WTC11 (cell line): Measurements from ENCODE around the gene SRR. TPM values are rescaled to one million over a fixed set of nuclear protein-coding genes. Genes with fewer than 3 reads are reported as not detected.

ENCODE experiments used
- ATAC-seq: fragments of 200-7000 bp; cut with Tn5 transposase; 2 replicates; pipeline ENCODE4 v1.10.0; 2021; ENCODE audit warnings: mild to moderate bottlenecking, moderate library complexity
- CTCF ChIA-PET: fragments of 300-600 bp; sonication (Branson Sonifier 250); formaldehyde crosslinking; loops from one replicate; lab custom pipeline; 2021; ENCODE audit warnings: antibody characterized with exemption; lab: Charles Lee
- POLR2A ChIA-PET: fragments of 350-600 bp; sonication (Branson Sonifier 250); formaldehyde crosslinking; loops from one replicate; lab custom pipeline; 2021; ENCODE audit warnings: antibody characterized with exemption; lab: Charles Lee
- DNase-seq: peaks from one replicate; pipeline ENCODE4 v3.0.0; 2021; ENCODE audit warnings: low spot score
- H3K27ac Mint-ChIP-seq: 2 replicates; pipeline ENCODE4 v1.8.0; 2021; ENCODE audit warnings: mixed read lengths
- H3K27me3 Mint-ChIP-seq: 2 replicates; pipeline ENCODE4 v1.8.0; 2021; ENCODE audit warnings: low read depth, mild to moderate bottlenecking, moderate library complexity, mixed read lengths
- H3K36me3 Mint-ChIP-seq: 2 replicates; pipeline ENCODE4 v1.8.0; 2021; ENCODE audit warnings: mixed read lengths
- H3K4me1 Mint-ChIP-seq: 2 replicates; pipeline ENCODE4 v1.8.0; 2022; ENCODE audit warnings: mixed read lengths
- H3K4me3 Mint-ChIP-seq: 2 replicates; pipeline ENCODE4 v1.8.0; 2021; ENCODE audit warnings: mild to moderate bottlenecking, moderate library complexity, mixed read lengths
- H3K9me3 Mint-ChIP-seq: 2 replicates; pipeline ENCODE4 v1.8.0; 2021; ENCODE audit warnings: mixed read lengths
- AR ChIP-seq: fragments of 250-450 bp; sonication (Bioruptor Pico); IDR thresholded peaks from 2 replicates; pipeline ENCODE4 v1.9.0; 2021; ENCODE audit warnings: mild to moderate bottlenecking
- ATF2 ChIP-seq: sonication (generic); formaldehyde crosslinking; IDR thresholded peaks from 2 replicates; pipeline ENCODE4 v1.8.1; 2022; ENCODE audit warnings: low read depth, missing genetic modification reagents, borderline replicate concordance
- ATF6 ChIP-seq: sonication (generic); formaldehyde crosslinking; IDR thresholded peaks from 2 replicates; pipeline ENCODE4 v1.8.1; 2023; ENCODE audit warnings: mild to moderate bottlenecking, missing genetic modification reagents
- CREB1 ChIP-seq: sonication (generic); formaldehyde crosslinking; IDR thresholded peaks from 2 replicates; pipeline ENCODE4 v1.8.0; 2023; ENCODE audit warnings: mild to moderate bottlenecking, missing genetic modification reagents
- E2F1 ChIP-seq: sonication (generic); formaldehyde crosslinking; IDR thresholded peaks from 2 replicates; pipeline ENCODE4 v1.8.0; 2022; ENCODE audit warnings: mild to moderate bottlenecking, missing genetic modification reagents
- GRHL2 ChIP-seq: fragments of 250-450 bp; sonication (Bioruptor Pico); IDR thresholded peaks from 2 replicates; pipeline ENCODE4 v1.8.0; 2022; ENCODE audit warnings: mild to moderate bottlenecking, moderate library complexity; ENCODE audit not compliant: insufficient replicate concordance, severe bottlenecking
- GTF2I ChIP-seq: fragments of 250-450 bp; sonication (Bioruptor Pico); conservative IDR thresholded peaks from 2 replicates; pipeline ENCODE4 v1.4.0; 2021; ENCODE audit warnings: mild to moderate bottlenecking
- HMGA2 ChIP-seq: fragments of 250-450 bp; sonication (Bioruptor Pico); IDR thresholded peaks from 2 replicates; pipeline ENCODE4 v1.4.0; 2021; ENCODE audit warnings: mild to moderate bottlenecking, moderate library complexity
- MAX ChIP-seq: sonication (generic); formaldehyde crosslinking; IDR thresholded peaks from 2 replicates; pipeline ENCODE4 v1.8.0; 2022; ENCODE audit warnings: mild to moderate bottlenecking, missing genetic modification reagents
- NFYB ChIP-seq: sonication (generic); formaldehyde crosslinking; conservative IDR thresholded peaks from 2 replicates; pipeline ENCODE4 v1.8.0; 2022; ENCODE audit warnings: low read depth, missing genetic modification reagents
- RORB ChIP-seq: fragments of 250-450 bp; sonication (Bioruptor Pico); IDR thresholded peaks from 2 replicates; pipeline ENCODE4 v1.9.0; 2021; ENCODE audit warnings: mild to moderate bottlenecking
- TCF7 ChIP-seq: sonication (generic); formaldehyde crosslinking; IDR thresholded peaks from 2 replicates; pipeline ENCODE4 v1.8.0; 2022; ENCODE audit warnings: mild to moderate bottlenecking, low read depth, missing genetic modification reagents, moderate library complexity
- TEAD4 ChIP-seq: sonication (generic); formaldehyde crosslinking; IDR thresholded peaks from 2 replicates; pipeline ENCODE4 v1.8.0; 2022; ENCODE audit warnings: mild to moderate bottlenecking, missing genetic modification reagents
- TP53 ChIP-seq: sonication (generic); formaldehyde crosslinking; IDR thresholded peaks from 2 replicates; pipeline ENCODE4 v1.8.1; 2023; ENCODE audit warnings: mild to moderate bottlenecking, missing genetic modification reagents
- ZBTB21 ChIP-seq: sonication (generic); formaldehyde crosslinking; IDR thresholded peaks from 2 replicates; pipeline ENCODE4 v1.8.1; 2023; ENCODE audit warnings: mild to moderate bottlenecking, missing genetic modification reagents, borderline replicate concordance
- ZNF219 ChIP-seq: sonication (generic); formaldehyde crosslinking; IDR thresholded peaks from 2 replicates; pipeline ENCODE4 v1.8.0; 2023; ENCODE audit warnings: missing genetic modification reagents, mild to moderate bottlenecking, borderline replicate concordance
- ZNF416 ChIP-seq: fragments of 250-450 bp; sonication (Bioruptor Pico); IDR thresholded peaks from 2 replicates; pipeline ENCODE4 v1.9.0; 2021; ENCODE audit warnings: mild to moderate bottlenecking, inconsistent platforms
- ZNF423 ChIP-seq: fragments of 250-450 bp; sonication (Bioruptor Pico); IDR thresholded peaks from 2 replicates; pipeline ENCODE4 v2.1.2; 2022; ENCODE audit warnings: mild to moderate bottlenecking, moderate library complexity
- total RNA-seq: library from RNA; stranded (reverse); gene quantifications from 3 replicates; pipeline ENCODE4 v1.2.3, GENCODE V29; 2021
- TF ChIP-seq, protein P1 (sequence below): sonication (generic); formaldehyde crosslinking; IDR thresholded peaks from 2 replicates; pipeline ENCODE4 v1.8.1; 2022; ENCODE audit warnings: missing genetic modification reagents, borderline replicate concordance
- TF ChIP-seq, protein P2 (sequence below): sonication (generic); formaldehyde crosslinking; IDR thresholded peaks from 2 replicates; pipeline ENCODE4 v1.8.1; 2023; ENCODE audit warnings: mild to moderate bottlenecking, missing genetic modification reagents, moderate library complexity
- TF ChIP-seq, protein P3 (sequence below): fragments of 250-450 bp; sonication (Bioruptor Pico); IDR thresholded peaks from 2 replicates; pipeline ENCODE4 v1.9.0; 2021; ENCODE audit warnings: moderate library complexity, mild to moderate bottlenecking, inconsistent platforms, borderline replicate concordance

Gene SRR
- total RNA-seq, 1 experiment from 2014 or later = 5.1 TPM

DNA sequence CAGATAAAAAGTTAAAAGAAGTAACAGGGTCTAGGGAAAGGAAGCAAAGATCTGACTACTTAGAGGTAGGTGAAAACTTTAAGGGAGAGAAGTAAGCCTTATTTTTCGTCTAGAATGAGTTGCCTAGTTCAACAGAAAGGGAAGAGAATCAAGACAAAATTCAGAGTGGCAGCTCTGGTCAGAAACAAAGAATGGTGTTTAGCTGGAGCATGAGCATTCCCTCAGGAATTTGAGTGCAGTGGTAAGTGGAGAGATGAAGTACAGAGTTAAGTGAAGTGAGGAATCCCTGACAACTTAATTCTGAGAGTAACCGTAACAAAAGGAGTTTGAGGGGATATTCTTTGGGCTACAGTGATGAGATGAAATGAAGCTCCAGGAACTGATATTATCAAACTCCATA is 11.7 kb upstream of the SRR start (continued):
- TF ChIP-seq MAX = no peak
- TF ChIP-seq, protein P1, sequence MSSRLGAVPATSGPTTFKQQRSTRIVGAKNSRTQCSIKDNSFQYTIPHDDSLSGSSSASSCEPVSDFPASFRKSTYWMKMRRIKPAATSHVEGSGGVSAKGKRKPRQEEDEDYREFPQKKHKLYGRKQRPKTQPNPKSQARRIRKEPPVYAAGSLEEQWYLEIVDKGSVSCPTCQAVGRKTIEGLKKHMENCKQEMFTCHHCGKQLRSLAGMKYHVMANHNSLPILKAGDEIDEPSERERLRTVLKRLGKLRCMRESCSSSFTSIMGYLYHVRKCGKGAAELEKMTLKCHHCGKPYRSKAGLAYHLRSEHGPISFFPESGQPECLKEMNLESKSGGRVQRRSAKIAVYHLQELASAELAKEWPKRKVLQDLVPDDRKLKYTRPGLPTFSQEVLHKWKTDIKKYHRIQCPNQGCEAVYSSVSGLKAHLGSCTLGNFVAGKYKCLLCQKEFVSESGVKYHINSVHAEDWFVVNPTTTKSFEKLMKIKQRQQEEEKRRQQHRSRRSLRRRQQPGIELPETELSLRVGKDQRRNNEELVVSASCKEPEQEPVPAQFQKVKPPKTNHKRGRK (CRISPR knock-in tag) = no peak
- no peak for TF ChIP-seq E2F1
- TF ChIP-seq ZNF219 (CRISPR knock-in tag) = no peak
- TF ChIP-seq, protein P2, sequence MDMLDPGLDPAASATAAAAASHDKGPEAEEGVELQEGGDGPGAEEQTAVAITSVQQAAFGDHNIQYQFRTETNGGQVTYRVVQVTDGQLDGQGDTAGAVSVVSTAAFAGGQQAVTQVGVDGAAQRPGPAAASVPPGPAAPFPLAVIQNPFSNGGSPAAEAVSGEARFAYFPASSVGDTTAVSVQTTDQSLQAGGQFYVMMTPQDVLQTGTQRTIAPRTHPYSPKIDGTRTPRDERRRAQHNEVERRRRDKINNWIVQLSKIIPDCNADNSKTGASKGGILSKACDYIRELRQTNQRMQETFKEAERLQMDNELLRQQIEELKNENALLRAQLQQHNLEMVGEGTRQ (CRISPR knock-in tag) = no peak
- TF ChIP-seq GRHL2 (CRISPR knock-in tag) = no peak
- TF ChIP-seq ZNF416 (CRISPR knock-in tag) = no peak
- TF ChIP-seq GTF2I (CRISPR knock-in tag) = no peak
- TF ChIP-seq HMGA2 (CRISPR knock-in tag) = no peak
- no peak for TF ChIP-seq CREB1
- TF ChIP-seq NFYB = no peak
- no peak for TF ChIP-seq RORB (CRISPR knock-in tag)
- TF ChIP-seq ATF6 (CRISPR knock-in tag) = no peak
- no peak for TF ChIP-seq TCF7 (CRISPR knock-in tag)
- TF ChIP-seq, protein P3, sequence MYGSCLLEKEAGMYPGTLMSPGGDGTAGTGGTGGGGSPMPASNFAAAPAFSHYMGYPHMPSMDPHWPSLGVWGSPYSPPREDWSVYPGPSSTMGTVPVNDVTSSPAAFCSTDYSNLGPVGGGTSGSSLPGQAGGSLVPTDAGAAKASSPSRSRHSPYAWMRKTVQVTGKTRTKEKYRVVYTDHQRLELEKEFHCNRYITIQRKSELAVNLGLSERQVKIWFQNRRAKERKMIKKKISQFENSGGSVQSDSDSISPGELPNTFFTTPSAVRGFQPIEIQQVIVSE = no peak

DNA sequence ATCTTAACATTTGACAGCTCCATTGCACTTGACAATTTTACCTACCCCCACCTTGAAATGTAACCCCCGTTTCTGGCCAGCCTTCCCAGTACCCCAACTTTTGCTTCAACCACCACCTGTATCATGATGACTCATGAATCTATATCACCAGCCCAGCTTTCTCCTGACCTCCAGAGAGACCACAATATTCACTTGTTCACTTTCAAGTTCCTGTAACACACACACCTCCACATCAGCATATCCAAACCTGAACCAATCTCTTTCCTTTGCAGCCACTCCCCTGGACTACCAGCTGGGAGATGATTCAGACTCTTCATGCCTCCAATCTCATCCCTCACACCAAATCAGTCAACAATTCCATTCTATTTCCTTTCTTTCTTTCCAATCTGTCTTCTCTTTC is 8.2 kb upstream of the SRR start:
- no peaks in the 10 kb centered on the region for H3K27me3 Mint-ChIP-seq
- DNase-seq = no peak
- H3K27ac Mint-ChIP-seq = no peak overlapping the region
- ChIA-PET CTCF (interaction anchor here (0.6 to 1.1 kb wide), 2 partner anchors 13 to 57 kb away, joined by 3 to 4 read pairs; no protein-coding TSS in a partner anchor), POLR2A (no interaction called here)
- TF ChIP-seq MAX (no peak), TEAD4 (CRISPR knock-in tag) (no peak), AR (CRISPR knock-in tag) (no peak), ATF2 (CRISPR knock-in tag) (no peak), TP53 (no peak), ZBTB21 (CRISPR knock-in tag) (no peak), ZNF423 (CRISPR knock-in tag) (no peak)
- TF ChIP-seq, protein P2 (CRISPR knock-in tag) = no peak
- TF ChIP-seq, protein P1 (CRISPR knock-in tag) = no peak
- H3K9me3 Mint-ChIP-seq = no peaks in the 10 kb centered on the region
- ATAC-seq = no peak
- peaks cover 70% of the 10 kb centered on the region for H3K36me3 Mint-ChIP-seq
- no peak overlapping the region for H3K4me3 Mint-ChIP-seq
- H3K4me1 Mint-ChIP-seq = no peaks in the 10 kb centered on the region
